ENCODE measurements around the gene TMEM223.

The TMEM223 gene

DNA sequence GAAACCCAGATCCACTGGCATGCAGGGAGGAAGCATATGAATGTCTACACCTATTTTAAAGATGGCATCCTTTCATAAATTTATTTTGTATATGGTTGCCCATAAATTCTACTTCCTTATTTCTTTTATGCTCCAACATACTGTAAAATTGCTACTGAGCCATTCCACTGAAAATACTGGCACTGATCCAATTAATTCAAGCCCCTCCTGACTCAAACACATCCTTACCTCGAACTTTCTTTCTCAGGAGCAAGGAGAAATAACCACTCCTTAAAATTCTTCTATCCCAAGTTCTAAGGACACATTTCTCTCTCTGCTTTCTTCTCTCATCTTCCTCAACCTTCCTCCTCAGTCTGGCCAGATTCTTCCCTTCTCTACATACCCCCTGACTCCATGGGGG is 18.9 kb upstream of the TMEM223 start:
- in situ Hi-C loops (cut with MboI; ENCODE audit: low sequenced_read_pairs, unreplicated experiment) = no loop called here
- TF ChIP-seq, protein P1, sequence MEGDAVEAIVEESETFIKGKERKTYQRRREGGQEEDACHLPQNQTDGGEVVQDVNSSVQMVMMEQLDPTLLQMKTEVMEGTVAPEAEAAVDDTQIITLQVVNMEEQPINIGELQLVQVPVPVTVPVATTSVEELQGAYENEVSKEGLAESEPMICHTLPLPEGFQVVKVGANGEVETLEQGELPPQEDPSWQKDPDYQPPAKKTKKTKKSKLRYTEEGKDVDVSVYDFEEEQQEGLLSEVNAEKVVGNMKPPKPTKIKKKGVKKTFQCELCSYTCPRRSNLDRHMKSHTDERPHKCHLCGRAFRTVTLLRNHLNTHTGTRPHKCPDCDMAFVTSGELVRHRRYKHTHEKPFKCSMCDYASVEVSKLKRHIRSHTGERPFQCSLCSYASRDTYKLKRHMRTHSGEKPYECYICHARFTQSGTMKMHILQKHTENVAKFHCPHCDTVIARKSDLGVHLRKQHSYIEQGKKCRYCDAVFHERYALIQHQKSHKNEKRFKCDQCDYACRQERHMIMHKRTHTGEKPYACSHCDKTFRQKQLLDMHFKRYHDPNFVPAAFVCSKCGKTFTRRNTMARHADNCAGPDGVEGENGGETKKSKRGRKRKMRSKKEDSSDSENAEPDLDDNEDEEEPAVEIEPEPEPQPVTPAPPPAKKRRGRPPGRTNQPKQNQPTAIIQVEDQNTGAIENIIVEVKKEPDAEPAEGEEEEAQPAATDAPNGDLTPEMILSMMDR (IDR thresholded peaks at IDR 0.05; ENCODE audit: borderline replicate concordance, control extremely low read depth, extremely low read depth, insufficient read depth, missing control alignments) = no peak
- DNase-seq (ENCODE audit: low spot score) = no peak

DNA sequence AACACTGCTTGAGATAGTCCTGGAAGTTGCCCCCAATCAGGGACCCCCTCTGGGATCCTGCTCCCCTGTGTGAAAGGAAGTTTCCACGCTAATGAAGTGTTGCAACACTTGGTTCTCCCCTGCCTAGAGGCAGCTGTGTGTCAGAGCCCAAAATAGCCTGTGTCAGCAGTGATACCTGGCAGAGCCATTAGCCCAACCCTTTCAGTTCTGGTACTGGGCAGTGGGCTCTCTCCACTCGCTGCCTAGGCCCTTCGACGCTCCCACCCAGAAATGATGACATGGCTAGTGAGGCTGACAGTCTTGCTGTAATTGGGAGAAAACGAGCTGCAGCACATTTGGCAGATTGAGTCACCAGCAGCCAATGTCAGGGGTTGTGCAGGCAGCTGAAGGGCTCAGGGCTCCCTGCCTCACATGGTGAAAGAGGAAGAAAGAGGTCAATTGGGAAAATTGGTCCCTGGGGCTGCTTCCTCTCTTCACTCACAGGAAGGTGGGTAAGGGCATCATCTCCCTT is 14.9 kb upstream of the TMEM223 start:
- no peak for DNase-seq (ENCODE audit: low spot score)
- in situ Hi-C loops (cut with MboI; ENCODE audit: low sequenced_read_pairs, unreplicated experiment) = no loop called here
- TF ChIP-seq, protein P1 (IDR thresholded peaks at IDR 0.05; ENCODE audit: borderline replicate concordance, control extremely low read depth, extremely low read depth, insufficient read depth, missing control alignments) = no peak

GRCh38 chr11:62805961-62806441 is 14.2 kb upstream of the TMEM223 start:
- TF ChIP-seq, protein P1 (IDR thresholded peaks at IDR 0.05; ENCODE audit: borderline replicate concordance, control extremely low read depth, extremely low read depth, insufficient read depth, missing control alignments) = no peak
- DNase-seq (ENCODE audit: low spot score) = peak; percentile 43
- in situ Hi-C loops (cut with MboI; ENCODE audit: low sequenced_read_pairs, unreplicated experiment) = no loop called here

- TF ChIP-seq, protein P1 (IDR thresholded peaks at IDR 0.05; ENCODE audit: borderline replicate concordance, control extremely low read depth, extremely low read depth, insufficient read depth, missing control alignments) = no peak
- in situ Hi-C loops (cut with MboI; ENCODE audit: low sequenced_read_pairs, unreplicated experiment) = no loop called here
- peak; percentile 100 for DNase-seq (ENCODE audit: low spot score)
Observed at GRCh38 chr11:62805076-62805892, 13.5 kb upstream of the TMEM223 start, which contains the start of gene NXF1. Gene NXF1 (minus strand): TSS chr11:62805440. CDS start chr11:62805356, 84 bp downstream.

DNA sequence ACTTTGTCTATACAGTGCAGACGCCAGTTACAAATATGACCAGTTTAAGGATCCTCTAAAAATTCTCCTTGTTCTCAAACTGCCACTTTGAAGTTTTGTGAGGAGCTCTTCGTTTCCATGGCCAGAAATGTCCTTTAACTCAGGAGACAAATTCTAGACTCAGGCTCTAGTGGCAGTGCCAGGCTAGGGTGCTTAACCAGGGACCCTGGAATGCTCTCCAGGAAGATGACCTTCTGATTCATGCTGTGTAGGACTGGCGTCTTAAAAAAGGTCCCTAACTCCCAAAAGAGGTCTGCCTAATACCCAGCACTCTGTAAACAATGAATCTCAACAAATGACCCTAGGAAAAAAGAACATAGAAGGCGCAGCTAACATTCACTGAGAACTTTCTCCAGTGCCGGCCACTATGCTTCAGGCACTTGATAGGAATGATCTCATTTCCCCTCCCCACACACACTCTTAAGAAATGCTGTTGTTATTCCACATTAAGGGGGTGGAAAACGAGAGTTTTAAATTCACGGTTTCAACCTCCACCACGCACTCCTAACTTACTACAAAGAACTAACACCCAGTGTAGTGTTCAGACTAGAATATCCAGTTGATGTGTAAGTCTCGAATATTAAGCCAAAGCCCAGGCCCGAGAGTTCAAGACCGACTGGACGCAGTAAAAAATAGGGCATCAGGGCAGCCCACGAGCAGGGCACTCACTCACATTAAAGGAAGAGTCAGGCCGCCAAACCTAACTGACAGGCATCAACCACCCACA is 12.7 kb upstream of the TMEM223 start:
- DNase-seq (ENCODE audit: low spot score) = peak; percentile 49
- in situ Hi-C loops (cut with MboI; ENCODE audit: low sequenced_read_pairs, unreplicated experiment) = no loop called here
- TF ChIP-seq, protein P1 (IDR thresholded peaks at IDR 0.05; ENCODE audit: borderline replicate concordance, control extremely low read depth, extremely low read depth, insufficient read depth, missing control alignments) = no peak

- in situ Hi-C loops (cut with MboI; ENCODE audit: low sequenced_read_pairs, unreplicated experiment) = no loop called here
- TF ChIP-seq, protein P1 (IDR thresholded peaks at IDR 0.05; ENCODE audit: borderline replicate concordance, control extremely low read depth, extremely low read depth, insufficient read depth, missing control alignments) = no peak
- DNase-seq (ENCODE audit: low spot score) = no peak
Observed at GRCh38 chr11:62801071-62801470, 9.3 kb upstream of the TMEM223 start.
